Activated T-helper 1 cell treated with anti-CD3 and anti-CD28 coated beads, Interleukin-2, amount 50 U/mL, for 16 hours (primary cell): ENCODE results near the gene CACNA1C.

Source experiments
- DNase-seq, 2 donors: peaks; one replicate each; pipeline ENCODE4 v3.0.0-alpha.2; 2020; ENCODE audit warnings: low read depth in 1 of 2, low spot score in 1 of 2

CACNA1C gene

GRCh38 chr12:2231011-2231595 is 178.3 kb downstream of the CACNA1C start:
- no peak for DNase-seq

GRCh38 chr12:2231956-2232355 is 179.2 kb downstream of the CACNA1C start:
- no peak for DNase-seq

- DNase-seq, result no peak
These were observed 180.2 kb downstream of the CACNA1C start for GRCh38 chr12:2233034-2233433.

GRCh38 chr12:2234091-2234490 is 181.3 kb downstream of the CACNA1C start:
- no peak for DNase-seq

- no peak for DNase-seq
These were observed 182.0 kb downstream of the CACNA1C start for GRCh38 chr12:2234646-2235350.

GRCh38 chr12:2236506-2237294 is 183.9 kb downstream of the CACNA1C start:
- DNase-seq, result no peak

GRCh38 chr12:2238111-2238510 is 185.3 kb downstream of the CACNA1C start:
- DNase-seq, result no peak

GRCh38 chr12:2239381-2239871 is 186.6 kb downstream of the CACNA1C start:
- no peak for DNase-seq

GRCh38 chr12:2240390-2240789 is 187.6 kb downstream of the CACNA1C start:
- no peak for DNase-seq

GRCh38 chr12:2240984-2241383 is 188.2 kb downstream of the CACNA1C start:
- DNase-seq, result no peak

- no peak for DNase-seq
These were observed 189.4 kb downstream of the CACNA1C start for GRCh38 chr12:2242216-2242615.

- no peak for DNase-seq
These were observed 190.0 kb downstream of the CACNA1C start for GRCh38 chr12:2242816-2243215.

GRCh38 chr12:2243275-2243674 is 190.5 kb downstream of the CACNA1C start:
- no peak for DNase-seq

GRCh38 chr12:2244013-2244861 is 191.4 kb downstream of the CACNA1C start:
- DNase-seq, result no peak

- DNase-seq, result no peak
These were observed 193.6 kb downstream of the CACNA1C start for GRCh38 chr12:2246358-2246757.

GRCh38 chr12:2247120-2247519 is 194.3 kb downstream of the CACNA1C start:
- no peak for DNase-seq

GRCh38 chr12:2247596-2247995 is 194.8 kb downstream of the CACNA1C start:
- DNase-seq, result no peak

GRCh38 chr12:2248087-2248900 is 195.5 kb downstream of the CACNA1C start:
- no peak for DNase-seq

GRCh38 chr12:2248901-2249381 is 196.2 kb downstream of the CACNA1C start:
- no peak for DNase-seq

- no peak for DNase-seq
These were observed 198.0 kb downstream of the CACNA1C start for GRCh38 chr12:2250797-2251196.
